HG02759 (cell line): Measurements from ENCODE around the gene NAT10.

Source experiments
- ATAC-seq: cut with Tn5 transposase; IDR thresholded peaks from one replicate; pipeline ENCODE4 v1.9.1; 2021; ENCODE audit warnings: mild to moderate bottlenecking, moderate library complexity; ENCODE audit not compliant: unreplicated experiment

Gene NAT10

GRCh38 chr11:34166806-34167740 lies 61.6 kb downstream of the NAT10 start:
- no peak for ATAC-seq

- ATAC-seq, result no peak
Observed at GRCh38 chr11:34167961-34168360, 62.5 kb downstream of the NAT10 start.

- no peak for ATAC-seq
Observed at GRCh38 chr11:34168642-34169420, 63.4 kb downstream of the NAT10 start.

GRCh38 chr11:34169686-34170085 lies 64.3 kb downstream of the NAT10 start:
- no peak for ATAC-seq

- ATAC-seq, result no peak
Observed at GRCh38 chr11:34173050-34173449, 67.6 kb downstream of the NAT10 start.

- peak; percentile 87 for ATAC-seq
Observed at GRCh38 chr11:34174412-34175041, 69.1 kb downstream of the NAT10 start.

GRCh38 chr11:34175284-34176019 lies 70.0 kb downstream of the NAT10 start:
- no peak for ATAC-seq

- ATAC-seq, result no peak
Observed at GRCh38 chr11:34176751-34177209, 71.4 kb downstream of the NAT10 start.

GRCh38 chr11:34178209-34178821 lies 72.9 kb downstream of the NAT10 start:
- no peak for ATAC-seq

- no peak for ATAC-seq
Observed at GRCh38 chr11:34179026-34179675, 73.7 kb downstream of the NAT10 start.

- ATAC-seq, result peak; percentile 51
Observed at GRCh38 chr11:34180040-34180813, 74.8 kb downstream of the NAT10 start.

GRCh38 chr11:34180814-34181165 lies 75.4 kb downstream of the NAT10 start:
- peak; percentile 23 for ATAC-seq

- ATAC-seq, result no peak
Observed at GRCh38 chr11:34181251-34181650, 75.8 kb downstream of the NAT10 start.

GRCh38 chr11:34181856-34182405 lies 76.5 kb downstream of the NAT10 start:
- ATAC-seq, result no peak

GRCh38 chr11:34182425-34182824 lies 77.0 kb downstream of the NAT10 start:
- ATAC-seq, result no peak

GRCh38 chr11:34182921-34183685 lies 77.7 kb downstream of the NAT10 start:
- ATAC-seq, result no peak

- no peak for ATAC-seq
Observed at GRCh38 chr11:34183848-34184391, 78.5 kb downstream of the NAT10 start.
